ENCODE measurements around the gene BSX.

The BSX gene

DNA sequence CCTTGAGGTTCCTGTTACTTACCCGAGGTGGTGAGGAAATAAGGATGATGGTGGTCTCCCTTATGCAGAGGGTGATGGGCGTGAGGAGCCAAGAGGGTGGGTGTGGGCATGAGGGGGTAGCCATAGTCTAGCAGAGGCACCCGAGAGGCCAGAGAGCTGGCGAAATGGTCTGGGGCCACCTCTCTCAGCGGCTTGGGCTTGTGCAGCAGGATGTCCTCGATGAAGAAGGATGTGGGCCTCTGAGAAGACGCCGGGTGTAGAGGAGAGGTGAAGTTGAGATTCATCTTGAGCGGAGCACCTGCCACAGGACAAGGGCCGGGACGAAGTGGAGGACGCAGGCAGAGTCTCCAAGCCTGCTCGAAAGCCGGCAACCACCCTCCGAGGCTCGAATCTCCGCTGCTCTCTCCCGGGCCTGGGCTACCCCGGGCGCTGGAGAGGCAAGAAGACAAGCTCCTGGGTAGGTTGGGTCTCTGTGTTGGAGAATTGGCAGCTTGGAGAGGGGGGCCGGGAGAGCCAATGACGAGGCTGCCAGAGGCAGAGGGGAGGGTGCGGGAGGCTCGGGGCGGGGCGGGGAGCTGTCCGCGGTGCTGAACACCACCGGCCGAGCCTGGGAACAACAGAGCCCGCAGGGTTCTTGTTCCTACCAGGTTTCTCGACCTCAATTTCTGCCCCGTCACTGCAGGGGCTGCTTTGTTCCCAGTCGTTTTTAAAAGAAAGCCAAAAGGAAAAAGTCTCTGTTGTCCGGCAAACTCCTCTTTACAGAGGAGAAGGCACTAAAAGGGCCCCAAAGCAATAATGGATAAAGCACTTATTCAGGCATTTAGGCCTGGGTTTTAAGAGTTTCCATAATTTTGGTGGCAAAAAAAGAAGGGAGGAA is at the start of gene BSX:
Gene BSX (minus strand): TSS at position 447 of the 877 bp plus-strand sequence. CDS start 163 bp downstream, at position 284.
- H3K27me3 ChIP-seq (ENCODE audit: insufficient read depth, low read depth, severe bottlenecking), result peaks cover 2% of the 10 kb centered on the region

DNA sequence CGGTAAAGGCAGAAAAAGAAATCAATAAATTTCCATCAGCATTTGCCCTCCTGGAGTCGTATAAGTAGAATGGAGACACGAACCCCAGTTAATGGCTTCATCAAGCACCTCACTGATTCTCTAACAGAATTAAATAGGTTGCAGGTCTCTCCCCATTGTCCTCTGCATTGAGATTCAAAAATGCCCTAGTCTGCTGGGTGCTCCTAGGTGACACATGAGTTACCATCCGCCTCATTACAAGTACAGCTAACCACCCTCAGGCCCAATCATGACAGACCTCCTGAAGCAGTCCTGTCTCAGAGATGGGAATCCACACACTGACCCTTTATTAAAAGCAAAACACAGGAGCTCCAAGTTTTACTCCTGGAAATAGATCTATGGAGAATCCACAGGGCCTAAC is 48.9 kb upstream of the BSX start:
- TF ChIP-seq, protein P1, sequence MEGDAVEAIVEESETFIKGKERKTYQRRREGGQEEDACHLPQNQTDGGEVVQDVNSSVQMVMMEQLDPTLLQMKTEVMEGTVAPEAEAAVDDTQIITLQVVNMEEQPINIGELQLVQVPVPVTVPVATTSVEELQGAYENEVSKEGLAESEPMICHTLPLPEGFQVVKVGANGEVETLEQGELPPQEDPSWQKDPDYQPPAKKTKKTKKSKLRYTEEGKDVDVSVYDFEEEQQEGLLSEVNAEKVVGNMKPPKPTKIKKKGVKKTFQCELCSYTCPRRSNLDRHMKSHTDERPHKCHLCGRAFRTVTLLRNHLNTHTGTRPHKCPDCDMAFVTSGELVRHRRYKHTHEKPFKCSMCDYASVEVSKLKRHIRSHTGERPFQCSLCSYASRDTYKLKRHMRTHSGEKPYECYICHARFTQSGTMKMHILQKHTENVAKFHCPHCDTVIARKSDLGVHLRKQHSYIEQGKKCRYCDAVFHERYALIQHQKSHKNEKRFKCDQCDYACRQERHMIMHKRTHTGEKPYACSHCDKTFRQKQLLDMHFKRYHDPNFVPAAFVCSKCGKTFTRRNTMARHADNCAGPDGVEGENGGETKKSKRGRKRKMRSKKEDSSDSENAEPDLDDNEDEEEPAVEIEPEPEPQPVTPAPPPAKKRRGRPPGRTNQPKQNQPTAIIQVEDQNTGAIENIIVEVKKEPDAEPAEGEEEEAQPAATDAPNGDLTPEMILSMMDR (IDR thresholded peaks at IDR 0.05; ENCODE audit: low read depth, low read length), result no peak
- Histone ChIP-seq H3K4me3 (ENCODE audit: low read depth, low read length) (no peak overlapping the region), H3K36me3 (no peaks in the 10 kb centered on the region), H3K27me3 (ENCODE audit: insufficient read depth, low read depth, severe bottlenecking) (no peaks in the 10 kb centered on the region), H3K9me3 (ENCODE audit: severe bottlenecking) (no peaks in the 10 kb centered on the region), H3K27ac (no peak overlapping the region)
- DNase-seq, result no peak

More for the DNA sequence above, at the start of gene BSX:
- H3K36me3 ChIP-seq, result no peaks in the 10 kb centered on the region
- no peaks in the 10 kb centered on the region for H3K9me3 ChIP-seq (ENCODE audit: severe bottlenecking)
- DNase-seq, result no peak
- TF ChIP-seq, protein P1 (IDR thresholded peaks at IDR 0.05; ENCODE audit: low read depth, low read length), result no peak
- no peak within 1 kb of the TSS for H3K4me3 ChIP-seq (ENCODE audit: low read depth, low read length)
- no peak within 1 kb of the TSS for H3K27ac ChIP-seq

- TF ChIP-seq, protein P1 (IDR thresholded peaks at IDR 0.05; ENCODE audit: low read depth, low read length), result peak; percentile 81
- no peak overlapping the region for H3K4me3 ChIP-seq (ENCODE audit: low read depth, low read length)
- peak; percentile 57 for DNase-seq
Measured at GRCh38 chr11:123020968-123021367, 39.3 kb upstream of the BSX start.

GRCh38 chr11:123018702-123019101 is 37.1 kb upstream of the BSX start:
- H3K27ac ChIP-seq, result no peak overlapping the region
- DNase-seq, result no peak
- no peak overlapping the region for H3K4me3 ChIP-seq (ENCODE audit: low read depth, low read length)
- H3K27me3 ChIP-seq (ENCODE audit: insufficient read depth, low read depth, severe bottlenecking), result no peaks in the 10 kb centered on the region
- TF ChIP-seq, protein P1 (IDR thresholded peaks at IDR 0.05; ENCODE audit: low read depth, low read length), result no peak
- no peaks in the 10 kb centered on the region for H3K9me3 ChIP-seq (ENCODE audit: severe bottlenecking)
- H3K36me3 ChIP-seq, result no peaks in the 10 kb centered on the region

More at GRCh38 chr11:123020968-123021367, 39.3 kb upstream of the BSX start:
- Histone ChIP-seq H3K27me3 (ENCODE audit: insufficient read depth, low read depth, severe bottlenecking) (no peaks in the 10 kb centered on the region), H3K9me3 (ENCODE audit: severe bottlenecking) (no peaks in the 10 kb centered on the region), H3K36me3 (no peaks in the 10 kb centered on the region), H3K27ac (no peak overlapping the region)

DNA sequence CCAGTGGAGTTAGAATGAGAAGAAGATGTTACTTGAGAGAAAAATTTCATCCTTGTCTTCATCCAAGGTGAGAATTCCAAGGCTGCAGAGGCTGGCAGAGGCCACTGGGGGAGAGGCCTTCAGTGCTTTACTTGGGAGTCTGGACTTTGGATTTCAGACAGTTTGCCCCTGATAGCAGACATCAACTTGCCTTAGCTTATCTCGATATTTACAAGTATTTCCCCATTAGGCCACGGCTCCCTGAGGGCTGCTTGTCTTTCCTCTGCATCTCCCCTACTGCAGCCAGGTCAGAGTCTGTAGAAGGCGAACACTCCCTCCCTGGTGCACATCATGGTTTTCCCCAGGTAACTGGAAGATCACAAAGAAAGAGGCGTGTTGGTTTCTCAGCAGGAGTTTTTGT is 29.9 kb upstream of the BSX start:
- Histone ChIP-seq H3K27me3 (ENCODE audit: insufficient read depth, low read depth, severe bottlenecking) (no peaks in the 10 kb centered on the region), H3K9me3 (ENCODE audit: severe bottlenecking) (no peaks in the 10 kb centered on the region), H3K27ac (no peak overlapping the region), H3K36me3 (no peaks in the 10 kb centered on the region), H3K4me3 (ENCODE audit: low read depth, low read length) (no peak overlapping the region)
- no peak for DNase-seq
- TF ChIP-seq, protein P1 (IDR thresholded peaks at IDR 0.05; ENCODE audit: low read depth, low read length), result no peak
